Gastroesophageal sphincter (tissue), 4 donors: ENCODE data around the gene CD3G. TPM values are rescaled to one million over a fixed set of nuclear protein-coding genes. Genes with fewer than 3 reads are reported as not detected.

Experiments
- ATAC-seq: fragments of 150-250 bp; one replicate; pipeline ENCODE4 v1.9.1; 2016; ENCODE audit warnings: mild to moderate bottlenecking, moderate library complexity
- H3K27ac ChIP-seq, 4 donors: fragments of 200-600 bp; sonication (generic) in 3 of 4; 1 replicate in 3 of 4; 2 replicates in 1 of 4; pipeline ENCODE4 v1.5.1; 2016 to 2019
- H3K27me3 ChIP-seq: fragments of 200-600 bp; sonication (generic); one replicate; pipeline ENCODE4 v1.5.1; 2019
- H3K36me3 ChIP-seq, 2 donors: fragments of 200-600 bp; sonication (generic); one replicate each; pipeline ENCODE4 v1.5.1; 2019; ENCODE audit warnings: control low read depth in 1 of 2
- H3K4me1 ChIP-seq, 3 donors: fragments of 200-600 bp; sonication (generic); 1 replicate in 2 of 3; 2 replicates in 1 of 3; pipeline ENCODE4 v1.5.1; 2016 to 2019; ENCODE audit warnings: control low read depth in 2 of 3
- H3K4me3 ChIP-seq, 2 donors: fragments of 200-600 bp; sonication (generic); one replicate each; pipeline ENCODE4 v1.5.1; 2019; ENCODE audit warnings: mild to moderate bottlenecking in 1 of 2, moderate library complexity in 1 of 2
- H3K9me3 ChIP-seq, 3 donors: fragments of 200-600 bp; sonication (generic); one replicate each; pipeline ENCODE4 v1.5.1; 2017 to 2019; ENCODE audit warnings: control low read depth in 2 of 3
- EP300 ChIP-seq: sonication (generic); formaldehyde crosslinking; IDR thresholded peaks from one replicate; pipeline ENCODE4 v1.6.1; 2017; ENCODE audit warnings: antibody characterized with exemption, mild to moderate bottlenecking
- POLR2A ChIP-seq, 2 donors: fragments of 450-650 bp; IDR thresholded peaks; one replicate each; pipeline ENCODE4 v1.6.1; 2017; ENCODE audit warnings: antibody characterized with exemption in 2 of 2, mild to moderate bottlenecking in 2 of 2, moderate library complexity in 1 of 2
- POLR2AphosphoS5 ChIP-seq: sonication (generic); formaldehyde crosslinking; IDR thresholded peaks from one replicate; pipeline ENCODE4 v1.6.1; 2017; ENCODE audit warnings: antibody characterized with exemption
- WGBS, 2 donors: methylation state at CpG; one replicate each; pipeline ENCODE4 v1.1.5; 2018; ENCODE audit warnings: low coverage in 1 of 2; 5-methylcytosine and 5-hydroxymethylcytosine counted together
- total RNA-seq, 4 donors: library from RNA; depleted of rRNA; stranded (reverse); fragments of >200 nt; gene quantifications; one replicate each; pipeline ENCODE4 v1.1.0, GENCODE V29; 2016
- TF ChIP-seq, protein P1 (sequence below), 4 experiments: fragments of 200-600 bp in 2 of 4; fragments of 450-650 bp in 2 of 4; sonication (generic) in 1 of 4; IDR thresholded peaks; one replicate each; pipeline ENCODE4 v1.5.1; 2017 to 2019; ENCODE audit warnings: antibody characterized with exemption in 4 of 4, mild to moderate bottlenecking in 2 of 4, moderate library complexity in 2 of 4

Gene CD3G
- total RNA-seq, 4 donors from 2014 or later, result 0.10 to 1.3 (median 0.46) TPM; not detected in 1

DNA sequence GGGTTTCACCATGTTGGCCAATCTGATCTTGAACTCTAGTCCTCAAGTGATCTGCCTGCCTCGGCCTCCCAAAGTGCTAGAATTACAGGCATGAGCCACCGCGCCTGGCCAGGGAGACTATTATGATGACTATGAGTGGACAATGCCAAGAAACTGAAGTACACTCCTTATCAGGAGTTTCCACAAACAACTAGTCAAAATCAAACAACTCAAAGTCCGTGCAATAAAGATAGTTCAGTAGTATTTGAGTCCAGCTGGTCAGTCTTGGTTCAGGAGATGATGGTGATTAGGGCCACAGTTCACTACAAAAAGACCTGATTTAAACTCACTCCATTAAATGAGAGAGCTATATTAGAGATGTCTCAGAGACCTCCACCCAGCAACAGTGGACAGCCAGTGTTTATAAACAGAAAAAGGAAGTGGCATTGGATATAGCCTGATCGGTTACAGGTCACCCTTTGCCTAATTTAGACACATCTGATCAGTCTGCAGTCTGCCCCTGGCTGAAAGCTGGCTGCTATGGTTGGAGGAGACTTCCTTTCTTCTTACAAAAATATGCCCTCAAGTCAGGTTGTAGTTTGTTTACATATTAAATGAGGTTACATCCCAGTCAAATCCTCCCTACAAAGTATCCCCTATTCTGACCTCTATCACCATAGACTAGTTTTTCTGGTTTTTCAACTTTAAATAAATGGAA lies 22.6 kb upstream of the CD3G start:
- ATAC-seq, result no peak
- WGBS, 2 donors, result 25 to 78% methylated on average over 2 to 5 of the region's 5 CpGs
- H3K4me3 ChIP-seq, result no peak overlapping the region

DNA sequence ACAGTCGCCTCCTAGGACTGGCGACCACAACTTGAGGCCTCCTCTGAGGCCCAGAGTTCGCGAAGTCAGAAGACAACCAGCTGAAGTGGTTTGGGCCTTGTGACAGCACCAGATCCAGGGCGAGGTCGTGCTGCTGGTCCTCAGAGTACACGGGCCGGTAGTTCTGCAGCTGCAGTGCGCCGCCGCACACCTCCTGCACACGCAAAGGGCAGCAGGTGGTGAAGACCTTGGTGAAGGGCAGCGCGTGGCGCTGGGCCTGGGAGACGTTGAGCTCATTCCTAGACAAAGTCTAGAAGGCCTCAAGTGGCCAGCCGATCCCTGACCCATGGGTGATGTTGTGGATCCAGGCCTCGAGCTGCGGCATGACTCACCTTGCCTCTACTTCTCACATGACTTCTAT lies 21.4 kb upstream of the CD3G start:
- Histone ChIP-seq H3K4me3 (no peak overlapping the region), H3K27ac (no peak overlapping the region), H3K4me1 (no peaks in the 10 kb centered on the region), H3K9me3 (no peaks in the 10 kb centered on the region), H3K36me3 (no peaks in the 10 kb centered on the region), H3K27me3 (peaks cover 50% of the 10 kb centered on the region)
- TF ChIP-seq, protein P1, sequence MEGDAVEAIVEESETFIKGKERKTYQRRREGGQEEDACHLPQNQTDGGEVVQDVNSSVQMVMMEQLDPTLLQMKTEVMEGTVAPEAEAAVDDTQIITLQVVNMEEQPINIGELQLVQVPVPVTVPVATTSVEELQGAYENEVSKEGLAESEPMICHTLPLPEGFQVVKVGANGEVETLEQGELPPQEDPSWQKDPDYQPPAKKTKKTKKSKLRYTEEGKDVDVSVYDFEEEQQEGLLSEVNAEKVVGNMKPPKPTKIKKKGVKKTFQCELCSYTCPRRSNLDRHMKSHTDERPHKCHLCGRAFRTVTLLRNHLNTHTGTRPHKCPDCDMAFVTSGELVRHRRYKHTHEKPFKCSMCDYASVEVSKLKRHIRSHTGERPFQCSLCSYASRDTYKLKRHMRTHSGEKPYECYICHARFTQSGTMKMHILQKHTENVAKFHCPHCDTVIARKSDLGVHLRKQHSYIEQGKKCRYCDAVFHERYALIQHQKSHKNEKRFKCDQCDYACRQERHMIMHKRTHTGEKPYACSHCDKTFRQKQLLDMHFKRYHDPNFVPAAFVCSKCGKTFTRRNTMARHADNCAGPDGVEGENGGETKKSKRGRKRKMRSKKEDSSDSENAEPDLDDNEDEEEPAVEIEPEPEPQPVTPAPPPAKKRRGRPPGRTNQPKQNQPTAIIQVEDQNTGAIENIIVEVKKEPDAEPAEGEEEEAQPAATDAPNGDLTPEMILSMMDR (IDR thresholded peaks at IDR 0.05), result no peak
- no peak for TF ChIP-seq POLR2A (IDR thresholded peaks at IDR 0.05)
- TF ChIP-seq EP300, result no peak
- no peak for TF ChIP-seq POLR2AphosphoS5
- 100% methylated on average over 2 of the region's 19 CpGs; no CpG with 5 or more reads in 1 of the 2 donors for WGBS, 2 donors
- no peak for ATAC-seq

More for the DNA sequence above, 22.6 kb upstream of the CD3G start:
- Histone ChIP-seq H3K4me1 (peaks cover 0 to 5% (median 0%) of the 10 kb centered on the region in 3 donors), H3K27me3 (peaks cover 50% of the 10 kb centered on the region), H3K9me3 (no peaks in the 10 kb centered on the region), H3K36me3 (no peaks in the 10 kb centered on the region), H3K27ac (no peak overlapping the region)
- TF ChIP-seq, protein P1 (IDR thresholded peaks at IDR 0.05), result no peak
- TF ChIP-seq POLR2A (IDR thresholded peaks at IDR 0.05) (no peak), EP300 (no peak)

DNA sequence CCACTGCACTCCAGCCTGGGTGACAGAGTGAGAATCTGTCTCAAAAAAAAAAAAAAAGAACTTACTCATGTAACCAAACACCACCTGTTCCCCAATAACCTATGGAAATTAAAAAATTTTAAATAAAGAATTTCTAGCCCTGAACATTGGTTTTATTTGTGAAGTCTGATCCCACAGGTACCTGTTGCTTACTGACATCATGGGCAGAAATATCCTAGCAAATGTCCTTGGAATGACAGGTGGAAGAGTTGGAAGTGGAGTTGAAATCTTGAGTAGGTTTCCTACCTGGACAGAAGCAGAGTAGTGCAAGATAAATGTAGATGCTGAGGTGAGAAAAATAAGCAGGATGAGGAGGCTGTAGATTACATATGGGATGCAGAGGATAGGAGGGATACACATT lies 18.9 kb upstream of the CD3G start:
- H3K36me3 ChIP-seq, result no peaks in the 10 kb centered on the region
- H3K9me3 ChIP-seq, result no peaks in the 10 kb centered on the region
- H3K27me3 ChIP-seq, result peaks cover 36% of the 10 kb centered on the region
- ATAC-seq, result no peak
- H3K27ac ChIP-seq, result no peak overlapping the region
- H3K4me3 ChIP-seq, result no peak overlapping the region
- no peaks in the 10 kb centered on the region for H3K4me1 ChIP-seq
- TF ChIP-seq, protein P1 (IDR thresholded peaks at IDR 0.05), result no peak
- TF ChIP-seq POLR2A (IDR thresholded peaks at IDR 0.05) (no peak), POLR2AphosphoS5 (no peak)

DNA sequence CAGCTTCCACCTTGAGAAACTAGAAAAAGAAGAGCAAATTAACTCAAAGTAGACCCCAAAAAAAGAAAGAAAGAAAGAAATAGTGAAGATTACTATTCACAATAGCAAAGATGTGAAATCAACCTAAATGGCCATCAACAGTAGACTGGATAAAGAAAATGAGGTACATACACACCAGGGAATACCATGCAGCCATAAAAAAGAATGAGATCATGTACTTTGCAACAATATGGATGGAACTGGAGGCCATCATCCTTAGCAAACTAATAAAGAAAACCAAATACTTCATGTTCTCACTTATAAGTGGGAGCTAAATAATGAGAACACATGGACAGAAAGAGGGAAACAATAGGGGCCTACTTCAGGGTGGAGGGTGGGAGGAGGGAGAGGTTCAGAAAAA lies 15.4 kb upstream of the CD3G start:
- no peak overlapping the region for H3K27ac ChIP-seq
- no peak for ATAC-seq
- H3K27me3 ChIP-seq, result peaks cover 21% of the 10 kb centered on the region
- no peak overlapping the region for H3K4me3 ChIP-seq
- TF ChIP-seq, protein P1 (IDR thresholded peaks at IDR 0.05), result no peak
- TF ChIP-seq POLR2A (IDR thresholded peaks at IDR 0.05) (no peak), EP300 (no peak), POLR2AphosphoS5 (no peak)
- H3K4me1 ChIP-seq, result no peaks in the 10 kb centered on the region
- H3K9me3 ChIP-seq, result no peaks in the 10 kb centered on the region
- H3K36me3 ChIP-seq, result no peaks in the 10 kb centered on the region

DNA sequence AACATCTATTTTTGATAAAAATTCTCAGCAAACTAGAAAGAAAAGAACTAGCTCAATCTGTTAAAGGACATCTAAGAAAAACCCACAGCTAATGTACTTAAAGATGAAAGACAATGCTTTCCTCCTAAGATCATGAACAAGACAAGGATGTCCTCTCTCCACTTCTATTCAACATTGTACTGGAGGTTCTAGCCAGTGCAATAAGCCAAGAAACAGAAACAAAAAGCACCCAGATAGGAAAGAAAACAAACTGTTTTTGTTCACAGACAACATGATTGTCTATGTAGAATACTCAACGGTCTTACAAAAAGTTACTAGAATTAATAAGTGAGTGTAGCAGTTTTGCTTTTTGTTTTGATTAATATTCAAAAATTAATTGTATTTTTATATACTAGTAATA lies 9.4 kb upstream of the CD3G start:
- H3K36me3 ChIP-seq, result no peaks in the 10 kb centered on the region
- H3K9me3 ChIP-seq, result no peaks in the 10 kb centered on the region
- peaks cover 31% of the 10 kb centered on the region for H3K27me3 ChIP-seq
- H3K27ac ChIP-seq, result no peak overlapping the region
- no peaks in the 10 kb centered on the region for H3K4me1 ChIP-seq
- H3K4me3 ChIP-seq, result no peak overlapping the region
- no peak for ATAC-seq
- WGBS, 2 donors, result 69 to 92% methylated on average over 1 of the region's 1 CpG
- no peak for TF ChIP-seq POLR2A (IDR thresholded peaks at IDR 0.05)
- TF ChIP-seq EP300, result no peak
- TF ChIP-seq, protein P1 (IDR thresholded peaks at IDR 0.05), result no peak
- TF ChIP-seq POLR2AphosphoS5, result no peak
